Measurements from ENCODE around the gene CBX8.

Gene CBX8

DNA sequence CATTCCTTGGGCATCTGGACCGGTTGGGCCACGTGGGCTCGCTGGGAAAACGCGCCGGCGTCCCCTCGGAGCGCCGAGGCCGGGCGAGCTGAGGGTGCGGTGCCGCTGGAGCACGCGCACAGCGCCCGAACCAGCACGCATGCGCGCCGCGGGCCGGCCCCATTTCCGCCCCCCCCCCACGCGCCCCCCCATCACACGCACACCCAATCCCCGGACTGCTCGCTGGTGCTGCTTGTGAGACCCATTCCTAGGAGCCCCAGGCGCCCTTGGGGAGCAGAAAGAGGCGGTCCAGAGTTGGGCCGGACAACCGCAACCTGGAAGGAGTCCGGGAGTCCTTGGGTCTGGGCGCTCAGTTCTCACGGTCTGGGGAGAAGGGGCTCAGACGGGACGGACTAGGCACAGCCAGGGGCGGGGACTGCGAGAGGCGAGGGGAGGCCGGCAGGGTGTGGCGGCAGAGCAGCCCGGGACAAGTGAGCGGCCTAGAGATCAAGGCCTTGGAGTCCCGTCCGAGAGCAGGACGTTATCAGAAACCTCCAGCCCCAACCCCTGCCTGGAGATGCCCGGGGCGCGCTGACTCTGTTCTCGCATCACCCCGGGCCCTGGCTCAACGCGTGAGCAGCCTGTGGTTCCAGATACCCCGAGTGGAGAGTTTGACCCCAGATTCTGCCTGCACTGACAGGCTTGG lies 6.0 kb upstream of the CBX8 start:
- peaks cover 28 to 29% of the 10 kb centered on the region in 2 donors for H3K4me1 Mint-ChIP-seq (ENCODE audit: low read depth in 2 of 2)
- H3K9me3 Mint-ChIP-seq, result no peaks in the 10 kb centered on the region
- no peak overlapping the region for H3K27ac Mint-ChIP-seq
- H3K27me3 Mint-ChIP-seq, result peaks cover 70 to 92% of the 10 kb centered on the region in 2 donors
- peak overlapping the region in 1 of 2 donors; percentile 6 for H3K4me3 Mint-ChIP-seq
- H3K36me3 Mint-ChIP-seq (ENCODE audit: insufficient read depth), result peaks cover 54% of the 10 kb centered on the region
- DNase-seq, result no peak
- no peak for ATAC-seq (replicated peaks)

DNA sequence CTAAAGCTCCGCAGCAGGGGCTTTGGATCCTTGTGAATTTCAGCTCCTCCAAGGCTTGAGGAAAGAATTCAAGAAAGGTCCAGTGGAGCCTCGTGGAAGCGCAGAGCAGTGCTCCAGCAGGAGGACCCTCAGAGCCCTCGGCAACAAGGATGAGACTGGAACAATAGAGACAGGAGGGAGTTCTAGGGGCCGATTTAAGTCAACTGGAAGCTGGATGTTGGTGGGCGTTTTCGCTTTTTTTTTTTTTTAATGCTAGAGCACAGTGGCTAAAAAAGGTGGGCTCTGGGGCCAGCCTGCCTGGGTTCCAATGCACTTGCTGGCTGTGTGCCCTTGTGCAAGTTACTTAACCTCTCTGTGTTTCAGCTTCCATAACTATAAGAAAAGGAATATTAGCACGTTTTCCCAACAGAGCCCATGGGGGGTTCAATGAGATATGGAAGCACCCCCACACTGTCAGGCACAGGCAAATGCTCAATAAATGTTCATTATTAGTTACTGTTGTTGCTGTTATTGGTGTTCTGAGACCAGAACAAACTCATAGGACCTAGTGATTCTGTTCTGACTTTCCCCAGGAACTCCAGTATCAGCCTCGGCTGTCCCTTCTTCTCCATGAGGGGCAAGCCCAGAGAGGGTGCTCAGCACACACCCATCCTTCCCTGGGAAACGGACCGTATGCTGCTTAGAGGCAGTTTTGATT lies 5.3 kb upstream of the CBX8 start:
- Mint-ChIP-seq H3K27me3 (peaks cover 65 to 86% of the 10 kb centered on the region in 2 donors), H3K36me3 (ENCODE audit: insufficient read depth) (peaks cover 54% of the 10 kb centered on the region), H3K27ac (no peak overlapping the region), H3K4me1 (ENCODE audit: low read depth in 2 of 2) (peaks cover 28 to 29% of the 10 kb centered on the region in 2 donors), H3K4me3 (peak overlapping the region; percentile 14 to 18), H3K9me3 (no peaks in the 10 kb centered on the region)
- no peak for ATAC-seq (replicated peaks)
- DNase-seq, result no peak

DNA sequence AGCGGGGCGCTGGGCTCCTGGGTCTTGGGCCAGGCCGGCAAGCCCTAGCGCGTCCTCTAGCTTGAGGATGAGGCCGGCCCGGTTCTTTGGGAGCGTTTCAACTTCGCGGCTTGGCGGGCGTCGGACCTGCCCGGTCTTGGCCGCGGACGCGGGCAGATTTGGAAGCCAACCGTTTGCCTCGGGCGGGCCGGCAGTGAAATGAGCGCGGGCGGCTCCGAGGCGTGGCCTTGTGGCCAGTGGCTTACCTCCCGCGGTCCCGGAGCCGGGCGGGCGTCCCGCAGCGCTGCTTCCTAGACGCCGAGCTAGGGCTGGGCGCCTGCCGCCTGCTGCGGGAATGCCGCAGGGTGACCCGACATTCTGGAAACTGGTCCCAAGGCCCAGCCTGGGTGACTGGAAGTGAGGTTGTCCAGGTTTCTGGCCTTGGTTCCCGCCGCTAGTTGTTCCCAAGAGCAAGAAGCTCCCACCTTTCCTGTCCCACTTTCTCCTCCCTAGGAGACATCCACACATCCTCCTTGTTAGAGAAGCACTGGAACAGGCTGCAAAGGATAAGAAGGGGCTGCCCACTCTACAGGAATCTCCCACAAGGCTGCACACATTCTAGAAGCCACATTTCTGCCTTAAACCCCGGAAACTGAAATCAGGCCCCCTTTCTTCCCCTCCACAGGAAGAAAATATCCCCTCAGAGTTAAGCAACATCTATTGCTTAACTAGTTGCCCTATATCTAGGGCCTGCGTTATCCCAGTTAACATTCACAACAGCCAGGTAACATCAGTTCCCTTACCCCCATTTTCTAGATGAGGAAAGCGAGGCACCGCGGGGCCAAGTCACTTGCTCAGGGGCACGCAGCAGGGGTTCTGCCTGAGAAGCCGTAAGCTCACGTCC lies 4.5 kb upstream of the CBX8 start:
- H3K4me3 Mint-ChIP-seq, result peak overlapping the region; percentile 14 to 18
- H3K27ac Mint-ChIP-seq, result no peak overlapping the region
- H3K4me1 Mint-ChIP-seq (ENCODE audit: low read depth in 2 of 2), result peaks cover 27 to 30% of the 10 kb centered on the region in 2 donors
- peaks cover 55% of the 10 kb centered on the region for H3K36me3 Mint-ChIP-seq (ENCODE audit: insufficient read depth)
- ATAC-seq (replicated peaks) (no peak), DNase-seq (no peak)
- H3K9me3 Mint-ChIP-seq, result no peaks in the 10 kb centered on the region
- peaks cover 57 to 78% of the 10 kb centered on the region in 2 donors for H3K27me3 Mint-ChIP-seq

DNA sequence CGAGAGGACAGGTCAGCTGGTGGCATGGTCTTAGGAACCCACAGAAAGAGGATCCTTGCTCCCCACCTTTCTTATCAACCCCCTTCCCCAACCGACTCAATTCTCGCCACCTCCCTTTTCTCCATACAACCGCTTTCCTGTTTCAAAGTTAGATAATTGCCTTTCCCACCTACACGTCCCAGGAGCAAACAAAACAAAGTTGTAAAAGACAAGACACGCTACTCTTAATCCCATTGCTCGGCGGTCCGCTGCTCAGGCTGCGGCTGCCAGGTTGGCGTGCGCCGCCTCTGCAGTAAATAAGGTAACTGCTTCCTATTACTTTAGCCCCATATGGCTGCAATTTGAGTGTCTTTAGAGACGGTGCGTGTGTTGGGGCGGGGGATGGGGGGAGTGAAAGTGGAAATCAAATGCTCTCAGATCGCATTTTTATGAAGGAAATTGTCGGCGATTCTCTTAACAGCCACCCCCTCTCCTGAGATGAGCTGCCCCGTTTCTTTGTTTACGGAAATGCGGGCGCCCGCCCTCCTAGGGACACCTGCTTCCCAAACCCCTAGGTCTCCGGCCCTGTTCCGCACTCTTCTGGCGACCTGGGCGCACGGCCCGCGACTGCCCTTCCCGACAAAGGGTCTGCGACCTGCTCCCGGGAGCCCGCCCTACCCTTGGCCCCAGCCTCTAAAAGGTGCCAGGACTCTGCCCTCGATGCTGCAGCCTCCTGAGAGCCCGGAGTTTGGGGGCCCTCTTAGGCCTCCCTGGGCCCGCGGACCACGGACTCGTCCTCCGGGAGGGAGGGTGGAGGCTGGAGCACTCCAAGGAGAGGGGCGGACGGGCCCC lies 3.7 kb upstream of the CBX8 start:
- no peaks in the 10 kb centered on the region for H3K9me3 Mint-ChIP-seq
- H3K27me3 Mint-ChIP-seq, result peaks cover 49 to 69% of the 10 kb centered on the region in 2 donors
- H3K4me3 Mint-ChIP-seq, result peak overlapping the region; percentile 73
- ATAC-seq (replicated peaks), result no peak
- peaks cover 52% of the 10 kb centered on the region for H3K36me3 Mint-ChIP-seq (ENCODE audit: insufficient read depth)
- peaks cover 30 to 32% of the 10 kb centered on the region in 2 donors for H3K4me1 Mint-ChIP-seq (ENCODE audit: low read depth in 2 of 2)
- H3K27ac Mint-ChIP-seq, result peak overlapping the region in 1 of 2 donors; percentile 75
- no peak for DNase-seq

DNA sequence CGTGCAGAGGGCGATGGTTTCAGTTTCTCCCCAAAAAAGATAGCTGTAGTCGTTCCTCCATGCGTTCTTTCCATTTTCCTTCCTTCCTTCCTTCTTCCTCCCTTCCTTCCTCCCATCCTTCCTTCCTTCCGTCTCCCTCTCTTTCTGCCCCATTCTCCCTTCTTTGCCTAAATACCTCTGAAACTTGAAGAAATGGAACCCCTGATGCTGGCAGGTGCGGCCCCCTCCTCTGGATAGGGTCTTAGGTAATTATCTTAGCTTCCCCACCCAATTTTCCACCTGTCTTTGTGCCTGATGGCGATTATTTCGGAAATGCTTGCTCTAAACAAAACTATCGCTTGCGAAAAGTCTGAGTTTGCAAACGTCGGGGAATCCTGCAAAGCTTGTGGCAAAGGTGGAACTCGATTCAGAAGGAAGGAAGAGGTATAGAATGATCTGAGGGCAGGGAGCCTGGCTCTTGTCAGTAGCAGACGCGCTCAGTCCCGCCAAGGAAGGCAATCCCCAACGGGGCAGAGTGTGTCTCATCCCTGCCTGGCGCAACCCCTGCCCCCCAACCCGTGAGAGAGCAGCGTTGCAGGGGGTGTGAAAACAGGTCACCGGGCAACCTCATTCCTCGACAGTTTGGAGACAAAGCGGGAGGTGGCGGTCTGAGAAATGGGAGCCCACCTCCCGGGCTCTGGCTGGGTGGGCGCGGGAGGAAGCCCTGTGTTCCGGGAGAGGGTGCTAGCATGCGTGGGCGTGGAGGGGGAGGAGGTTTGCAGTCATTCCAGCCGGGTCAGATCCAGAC lies 2.9 kb upstream of the CBX8 start:
- H3K4me3 Mint-ChIP-seq, result peak overlapping the region; percentile 73
- peaks cover 41 to 61% of the 10 kb centered on the region in 2 donors for H3K27me3 Mint-ChIP-seq
- H3K36me3 Mint-ChIP-seq (ENCODE audit: insufficient read depth), result peaks cover 49% of the 10 kb centered on the region
- no peaks in the 10 kb centered on the region for H3K9me3 Mint-ChIP-seq
- DNase-seq (no peak), ATAC-seq (replicated peaks) (no peak)
- H3K4me1 Mint-ChIP-seq (ENCODE audit: low read depth in 2 of 2), result peaks cover 26 to 29% of the 10 kb centered on the region in 2 donors
- peak overlapping the region; percentile 59 to 75 for H3K27ac Mint-ChIP-seq

DNA sequence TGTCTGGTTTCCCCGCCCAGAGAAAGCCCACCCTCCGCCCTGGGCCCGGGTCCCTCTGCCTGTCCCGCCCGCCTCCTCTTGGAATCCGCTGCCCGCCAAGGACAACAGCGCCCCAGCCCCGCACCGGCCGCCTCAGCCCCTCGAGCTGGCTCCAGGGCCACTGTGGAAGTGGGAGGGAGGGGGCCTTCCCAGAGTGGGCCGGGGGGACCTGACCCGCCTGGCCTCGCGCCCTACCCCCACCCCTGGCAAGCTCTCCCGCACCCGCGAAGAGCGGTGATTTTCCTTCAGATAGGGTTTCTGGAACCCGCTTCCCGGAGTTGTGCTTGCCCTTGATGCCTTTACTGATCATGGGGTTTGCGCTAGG lies 2.3 kb upstream of the CBX8 start:
- Mint-ChIP-seq H3K36me3 (ENCODE audit: insufficient read depth) (peaks cover 44% of the 10 kb centered on the region), H3K4me3 (peak overlapping the region; percentile 73), H3K9me3 (no peaks in the 10 kb centered on the region), H3K27me3 (peaks cover 35 to 55% of the 10 kb centered on the region in 2 donors), H3K4me1 (ENCODE audit: low read depth in 2 of 2) (peaks cover 21 to 25% of the 10 kb centered on the region in 2 donors), H3K27ac (peak overlapping the region; percentile 59 to 75)
- DNase-seq (no peak), ATAC-seq (replicated peaks) (no peak)

DNA sequence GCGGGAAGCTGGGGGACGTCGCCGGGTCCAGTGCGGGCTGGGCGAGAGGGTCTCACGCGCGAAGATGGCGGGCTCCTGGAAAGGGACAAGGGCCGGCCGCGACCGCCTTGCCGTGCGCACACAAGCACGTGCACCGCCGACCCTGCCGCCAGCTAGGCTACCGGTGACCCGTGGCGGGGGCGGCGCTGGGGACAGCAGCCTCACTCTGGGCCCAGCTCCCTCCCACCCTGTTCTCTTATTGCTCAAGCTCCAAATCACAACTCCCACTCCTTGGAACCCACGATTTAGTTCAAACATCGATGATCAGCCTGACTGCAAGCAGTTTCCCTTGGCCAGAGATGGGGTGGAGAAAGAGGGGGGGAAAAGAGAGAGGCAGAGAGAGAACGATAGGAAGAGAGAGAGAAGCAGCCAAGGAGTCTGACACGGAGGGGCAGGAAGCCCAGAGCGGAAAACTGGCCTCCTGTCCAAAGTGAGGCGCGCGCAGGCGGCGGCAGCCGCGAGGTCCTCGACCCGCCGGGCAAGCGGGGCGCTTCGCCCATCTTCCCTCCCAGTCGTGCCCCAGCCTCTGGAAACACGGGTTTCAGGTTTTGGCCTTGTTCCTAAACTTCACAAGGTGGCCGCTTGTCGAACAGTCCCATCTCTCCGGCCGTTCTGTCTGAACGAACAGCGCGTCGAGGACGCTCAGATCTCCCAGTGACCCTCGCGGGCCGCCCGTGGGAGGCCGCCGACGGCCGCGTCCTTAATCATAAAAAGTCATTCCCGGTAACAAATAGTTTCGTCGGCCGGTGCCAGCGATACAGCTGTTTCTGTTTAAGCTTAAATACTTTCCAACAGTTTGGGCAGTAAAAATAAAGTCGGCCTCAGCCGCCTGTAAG lies 1.7 kb upstream of the CBX8 start:
- H3K27ac Mint-ChIP-seq, result peak overlapping the region in 1 of 2 donors; percentile 31
- peak overlapping the region; percentile 73 for H3K4me3 Mint-ChIP-seq
- H3K9me3 Mint-ChIP-seq, result no peaks in the 10 kb centered on the region
- peaks cover 35 to 49% of the 10 kb centered on the region in 2 donors for H3K27me3 Mint-ChIP-seq
- DNase-seq (no peak), ATAC-seq (replicated peaks) (no peak)
- H3K4me1 Mint-ChIP-seq (ENCODE audit: low read depth in 2 of 2), result peaks cover 19 to 25% of the 10 kb centered on the region in 2 donors
- H3K36me3 Mint-ChIP-seq (ENCODE audit: insufficient read depth), result peaks cover 39% of the 10 kb centered on the region

DNA sequence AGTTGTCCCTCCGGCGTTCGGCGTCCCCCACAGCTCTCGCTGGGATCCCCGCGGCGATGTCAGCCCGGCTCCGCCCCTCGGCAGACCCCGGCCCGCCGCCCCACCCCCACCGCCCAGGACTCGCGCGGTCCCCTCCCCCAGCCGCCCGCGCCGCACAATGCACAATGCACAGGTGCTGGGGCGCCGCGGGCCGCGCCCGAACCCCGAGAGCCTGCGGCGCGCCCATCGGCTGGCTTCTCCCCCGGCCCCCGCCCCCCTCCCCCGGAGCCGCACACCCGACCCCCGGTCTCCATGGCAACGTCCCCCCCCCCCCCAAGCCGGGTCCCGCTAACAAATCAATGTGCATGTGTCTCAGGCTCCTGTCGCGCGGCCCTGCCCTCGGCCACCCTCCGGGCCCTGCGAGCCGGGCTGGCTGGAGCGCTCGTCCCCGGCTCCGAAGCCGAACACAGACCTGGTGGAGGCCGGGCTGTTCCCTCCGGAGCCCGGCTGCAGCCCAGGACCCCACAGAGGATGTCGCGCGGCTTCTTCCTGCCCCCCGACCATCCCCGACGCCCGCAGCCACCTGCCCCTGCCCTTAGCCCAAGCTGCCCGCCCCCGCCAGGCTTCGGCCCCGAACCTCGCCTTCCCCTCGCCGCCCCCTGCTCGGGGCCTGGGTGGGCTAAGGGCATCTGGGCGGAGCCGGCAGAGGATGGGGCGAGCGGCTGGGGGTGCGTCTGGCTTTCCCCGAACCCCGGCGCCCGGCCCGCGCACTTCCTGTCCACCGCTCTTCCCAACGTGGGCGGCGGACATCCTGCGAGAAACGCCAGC lies 818 bp upstream of the CBX8 start:
- no peak for DNase-seq
- Mint-ChIP-seq H3K27ac (peak overlapping the region; percentile 65 to 89), H3K36me3 (ENCODE audit: insufficient read depth) (peaks cover 34% of the 10 kb centered on the region), H3K4me3 (peak overlapping the region; percentile 74 to 87), H3K4me1 (ENCODE audit: low read depth in 2 of 2) (peaks cover 18 to 25% of the 10 kb centered on the region in 2 donors), H3K27me3 (peaks cover 35 to 42% of the 10 kb centered on the region in 2 donors), H3K9me3 (no peaks in the 10 kb centered on the region)
- ATAC-seq (replicated peaks), result peak; percentile 15

DNA sequence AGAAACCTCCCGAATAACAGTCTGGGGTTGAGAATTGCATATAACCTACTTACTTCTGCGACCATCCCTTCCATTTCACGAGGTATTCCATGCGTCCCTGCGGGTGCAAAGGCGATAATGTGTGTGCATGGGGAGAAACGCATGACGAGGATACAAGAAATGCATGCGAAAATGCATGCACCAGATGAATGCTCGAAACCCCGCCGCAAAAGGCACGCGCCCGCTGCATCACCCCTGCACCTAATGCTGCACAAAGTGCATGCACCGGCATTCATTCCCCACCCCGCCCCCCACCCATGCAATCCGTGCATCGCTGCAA lies 474 bp downstream of the CBX8 start:
- H3K27me3 Mint-ChIP-seq, result peaks cover 35 to 43% of the 10 kb centered on the region in 2 donors
- H3K27ac Mint-ChIP-seq, result peak overlapping the region; percentile 65 to 89
- ATAC-seq (replicated peaks) (no peak), DNase-seq (no peak)
- H3K4me3 Mint-ChIP-seq, result peak overlapping the region; percentile 74 to 87
- H3K9me3 Mint-ChIP-seq, result no peaks in the 10 kb centered on the region
- H3K36me3 Mint-ChIP-seq (ENCODE audit: insufficient read depth), result peaks cover 30% of the 10 kb centered on the region
- peaks cover 18 to 25% of the 10 kb centered on the region in 2 donors for H3K4me1 Mint-ChIP-seq (ENCODE audit: low read depth in 2 of 2)

DNA sequence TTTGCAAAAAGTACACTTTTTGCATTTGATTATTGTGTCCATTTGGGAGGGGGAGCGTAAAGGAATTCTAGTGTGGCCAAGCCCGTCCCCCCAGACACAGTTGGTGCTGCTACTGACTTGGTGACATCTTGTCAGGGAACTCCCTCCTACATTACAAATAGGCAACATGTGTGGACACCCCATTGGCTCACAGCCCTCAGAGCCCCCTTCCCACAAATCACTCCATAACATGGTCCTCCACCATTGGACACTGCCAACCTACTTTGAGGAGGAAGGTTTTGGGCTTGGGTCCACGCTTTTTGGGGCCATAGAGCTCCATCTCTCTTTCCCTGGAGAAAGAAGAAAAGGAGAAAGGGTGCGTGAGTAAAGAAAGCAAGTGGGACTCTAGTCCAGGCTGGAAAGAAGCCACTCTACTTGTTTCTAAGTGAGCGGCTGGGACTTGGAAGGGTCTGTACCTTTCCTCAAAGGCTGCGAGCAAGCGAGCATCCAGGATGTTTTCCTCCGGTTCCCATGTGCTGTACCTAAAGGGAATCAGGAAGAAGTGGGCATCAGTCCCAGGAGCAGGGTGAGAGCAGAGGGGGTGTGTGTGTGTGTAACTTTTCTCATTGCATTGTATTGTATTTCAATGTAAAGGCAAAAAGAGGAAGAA lies 958 bp downstream of the CBX8 start:
- Mint-ChIP-seq H3K9me3 (no peaks in the 10 kb centered on the region), H3K4me3 (peak overlapping the region; percentile 74 to 87), H3K27ac (no peak overlapping the region), H3K36me3 (ENCODE audit: insufficient read depth) (peaks cover 32% of the 10 kb centered on the region), H3K27me3 (peaks cover 35 to 46% of the 10 kb centered on the region in 2 donors), H3K4me1 (ENCODE audit: low read depth in 2 of 2) (peaks cover 18 to 25% of the 10 kb centered on the region in 2 donors)
- ATAC-seq (replicated peaks), result no peak
- DNase-seq, result no peak
